Central memory CD8-positive, alpha-beta T cell (primary cell): ENCODE data around the gene ZMAT1.
"Not testable (repeated sequence)": the region's sequence is repeated elsewhere in the genome, so short reads cannot be mapped to it uniquely, and the experiment has no call there.

ENCODE experiments used
- ATAC-seq: fragments of 150-1000 bp; cut with Tn5 transposase; replicated peaks from 2 replicates; pipeline ENCODE4 v1.10.0; 2022; ENCODE audit warnings: mild to moderate bottlenecking, moderate FRiP score, moderate number of reproducible peaks; ENCODE audit not compliant: poor library complexity, severe bottlenecking; ENCODE audit errors: extremely low read depth
- DNase-seq, 2 donors: peaks; one replicate each; pipeline ENCODE4 v3.0.0; 2021; ENCODE audit warnings: low spot score in 2 of 2
- H3K27ac Mint-ChIP-seq: one replicate; pipeline ENCODE4 v1.8.0; 2022; ENCODE audit warnings: low read depth, mild to moderate bottlenecking, moderate library complexity, mixed read lengths
- H3K27me3 Mint-ChIP-seq: one replicate; pipeline ENCODE4 v1.8.0; 2022; ENCODE audit warnings: mixed read lengths
- H3K36me3 Mint-ChIP-seq: one replicate; pipeline ENCODE4 v1.8.0; 2022; ENCODE audit warnings: mild to moderate bottlenecking, moderate library complexity, mixed read lengths; ENCODE audit not compliant: insufficient read depth
- H3K4me1 Mint-ChIP-seq: one replicate; pipeline ENCODE4 v1.8.0; 2022; ENCODE audit warnings: mixed read lengths
- H3K4me3 Mint-ChIP-seq: one replicate; pipeline ENCODE4 v1.8.0; 2022; ENCODE audit warnings: mild to moderate bottlenecking, moderate library complexity, mixed read lengths
- H3K9me3 Mint-ChIP-seq: one replicate; pipeline ENCODE4 v1.8.0; 2022; ENCODE audit warnings: mixed read lengths

Gene ZMAT1

DNA sequence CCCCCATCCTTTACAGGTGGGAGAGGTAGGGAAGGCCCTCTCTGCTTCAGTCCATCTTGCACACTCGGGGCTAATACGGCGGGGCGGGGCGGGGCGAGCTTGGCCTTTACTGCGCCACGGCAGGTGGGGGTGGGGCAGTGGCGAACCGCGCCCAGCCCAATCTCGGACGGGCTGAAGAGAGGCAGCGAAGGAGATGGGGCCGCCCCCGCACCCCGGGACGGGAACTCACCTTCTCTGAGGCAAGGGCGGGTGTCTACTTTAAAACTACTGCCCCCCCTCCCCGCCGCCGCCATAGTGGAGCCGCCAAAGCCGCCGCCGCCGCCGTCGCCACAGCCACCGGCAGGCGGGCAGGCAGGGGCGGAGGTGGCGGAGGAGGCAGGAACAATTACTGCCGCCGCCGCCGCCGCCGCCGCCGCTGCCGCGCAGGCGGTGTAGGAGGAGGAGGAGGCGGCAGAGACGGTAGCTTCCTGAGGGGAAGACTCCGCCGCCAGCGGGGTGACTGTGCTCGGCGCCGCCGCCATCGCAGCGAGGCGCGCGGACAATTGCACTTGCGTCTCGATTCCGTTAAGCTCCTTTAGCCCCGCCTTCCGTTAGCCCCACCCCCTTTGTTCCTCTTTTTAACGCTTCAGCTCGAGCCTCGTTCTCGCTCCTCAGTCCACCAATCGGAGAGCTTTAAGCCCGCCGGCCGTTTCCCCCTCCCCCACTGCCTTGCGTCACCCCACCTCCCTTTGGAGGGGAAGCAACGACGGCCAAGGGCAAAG is at the start of gene ZMAT1:
TSS of gene ZMAT1 (minus strand) at position 540 of the 761 bp plus-strand sequence. CDS start at position 521, 19 bp downstream.
- Mint-ChIP-seq H3K9me3 (no peaks in the 10 kb centered on the region), H3K36me3 (peaks cover 14% of the 10 kb centered on the region), H3K27me3 (no peaks in the 10 kb centered on the region)

GRCh38 chrX:101977106-101977505 is 45.3 kb upstream of the ZMAT1 start:
- DNase-seq (no peak), ATAC-seq (no peak)
- Mint-ChIP-seq H3K27ac (no peak overlapping the region), H3K27me3 (peaks cover 27% of the 10 kb centered on the region), H3K4me3 (no peak overlapping the region), H3K9me3 (no peaks in the 10 kb centered on the region), H3K4me1 (no peaks in the 10 kb centered on the region), H3K36me3 (no peaks in the 10 kb centered on the region)

More for the DNA sequence above, at the start of gene ZMAT1:
- ATAC-seq (peak; percentile 78), DNase-seq (peak; percentile 79 to 81)
- Mint-ChIP-seq H3K4me1 (peaks cover 13% of the 10 kb centered on the region), H3K27ac (peak within 1 kb of the TSS; percentile 81), H3K4me3 (peak within 1 kb of the TSS; percentile 72)

DNA sequence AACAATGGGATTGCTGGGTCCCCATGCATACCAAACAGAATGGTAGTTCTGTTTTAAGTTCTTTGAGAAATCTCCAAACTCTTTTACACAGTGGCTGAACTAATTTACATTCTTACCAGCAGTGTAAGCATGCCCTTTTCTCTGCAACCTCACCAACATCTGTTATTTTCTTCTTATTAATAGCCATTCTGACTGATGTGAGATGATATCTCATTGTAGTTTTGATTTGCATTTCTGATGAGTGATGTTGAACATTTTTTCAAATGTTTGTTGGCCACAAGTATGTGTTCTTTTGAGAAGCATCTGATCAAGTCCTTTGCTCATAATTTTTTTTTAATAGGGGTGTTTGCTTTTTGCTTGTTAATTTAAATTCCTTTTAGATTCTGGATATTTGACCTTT is 41.2 kb upstream of the ZMAT1 start:
- H3K4me1 Mint-ChIP-seq = no peaks in the 10 kb centered on the region

GRCh38 chrX:101964923-101965539 is 33.2 kb upstream of the ZMAT1 start:
- H3K27ac Mint-ChIP-seq, DNase-seq, H3K36me3 Mint-ChIP-seq, H3K4me3 Mint-ChIP-seq, H3K4me1 Mint-ChIP-seq, ATAC-seq, H3K9me3 Mint-ChIP-seq: not testable (repeated sequence)
- H3K27me3 Mint-ChIP-seq = peaks cover 19% of the 10 kb centered on the region

More for the DNA sequence above, 41.2 kb upstream of the ZMAT1 start:
- peaks cover 27% of the 10 kb centered on the region for H3K27me3 Mint-ChIP-seq
- ATAC-seq (no peak), DNase-seq (no peak)
- no peak overlapping the region for H3K4me3 Mint-ChIP-seq
- H3K9me3 Mint-ChIP-seq = no peaks in the 10 kb centered on the region
- no peak overlapping the region for H3K27ac Mint-ChIP-seq
- H3K36me3 Mint-ChIP-seq = no peaks in the 10 kb centered on the region

DNA sequence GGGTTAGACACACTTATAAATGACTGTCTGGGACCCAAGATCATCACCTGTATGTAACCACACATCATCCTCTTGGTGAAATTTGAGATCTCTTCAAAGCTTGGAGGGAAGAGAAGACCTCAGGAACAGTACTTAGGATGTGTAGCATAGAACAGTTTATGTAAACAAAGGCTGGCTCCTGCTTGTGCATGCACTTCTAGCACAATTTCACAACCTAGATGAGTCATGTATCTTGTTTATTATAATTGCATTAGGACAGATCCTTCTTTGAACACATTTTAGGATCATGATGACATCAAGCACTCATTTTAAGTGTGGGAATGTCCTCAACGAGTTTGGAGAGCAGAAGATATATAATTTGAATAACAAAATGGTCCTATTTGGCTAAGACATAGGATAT is 26.3 kb upstream of the ZMAT1 start:
- Mint-ChIP-seq H3K27ac (no peak overlapping the region), H3K9me3 (peaks cover 1% of the 10 kb centered on the region), H3K27me3 (peaks cover 41% of the 10 kb centered on the region), H3K4me3 (no peak overlapping the region), H3K36me3 (no peaks in the 10 kb centered on the region), H3K4me1 (no peaks in the 10 kb centered on the region)
- ATAC-seq (no peak), DNase-seq (no peak)

- ATAC-seq = no peak
- DNase-seq = no peak
- Mint-ChIP-seq H3K4me1 (no peaks in the 10 kb centered on the region), H3K27me3 (peaks cover 51% of the 10 kb centered on the region), H3K36me3 (no peaks in the 10 kb centered on the region), H3K27ac (no peak overlapping the region), H3K9me3 (peaks cover 5% of the 10 kb centered on the region), H3K4me3 (no peak overlapping the region)
Observed at GRCh38 chrX:101957174-101957573, 25.3 kb upstream of the ZMAT1 start.

DNA sequence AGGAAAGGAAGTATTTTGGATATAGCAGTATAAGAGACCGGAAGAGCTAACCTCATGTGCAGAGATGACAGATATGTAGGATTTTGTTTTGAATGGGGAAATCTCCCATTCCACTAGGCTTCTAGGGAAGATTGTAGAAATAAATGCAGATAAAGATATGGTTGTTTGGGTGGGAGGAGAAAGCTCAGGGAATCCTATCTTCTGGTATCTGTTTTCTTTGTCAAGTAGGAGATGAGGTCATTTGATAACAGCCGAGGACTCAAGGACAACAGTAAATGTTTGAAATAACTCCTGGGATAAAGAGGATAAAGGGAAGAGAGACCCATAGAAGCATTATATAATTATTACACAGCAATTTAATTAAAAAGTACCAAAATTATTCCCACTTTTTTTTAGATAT is 24.7 kb upstream of the ZMAT1 start:
- Mint-ChIP-seq H3K4me1 (no peaks in the 10 kb centered on the region), H3K9me3 (peaks cover 5% of the 10 kb centered on the region), H3K27me3 (peaks cover 51% of the 10 kb centered on the region), H3K4me3 (no peak overlapping the region), H3K36me3 (no peaks in the 10 kb centered on the region), H3K27ac (no peak overlapping the region)
- ATAC-seq = no peak
- no peak for DNase-seq

- no peak for DNase-seq
- H3K27me3 Mint-ChIP-seq = peaks cover 77% of the 10 kb centered on the region
- no peaks in the 10 kb centered on the region for H3K36me3 Mint-ChIP-seq
- no peak overlapping the region for H3K27ac Mint-ChIP-seq
- no peaks in the 10 kb centered on the region for H3K4me1 Mint-ChIP-seq
- H3K9me3 Mint-ChIP-seq = peaks cover 5% of the 10 kb centered on the region
- no peak overlapping the region for H3K4me3 Mint-ChIP-seq
- no peak for ATAC-seq
Observed at GRCh38 chrX:101950581-101950980, 18.8 kb upstream of the ZMAT1 start.

- no peak for ATAC-seq
- H3K36me3 Mint-ChIP-seq = peaks cover 14% of the 10 kb centered on the region
- no peak for DNase-seq
- peak overlapping the region; percentile 72 for H3K4me3 Mint-ChIP-seq
- H3K27me3 Mint-ChIP-seq = no peaks in the 10 kb centered on the region
- no peaks in the 10 kb centered on the region for H3K9me3 Mint-ChIP-seq
- H3K27ac Mint-ChIP-seq = peak overlapping the region; percentile 81
- H3K4me1 Mint-ChIP-seq = peaks cover 13% of the 10 kb centered on the region
Observed at GRCh38 chrX:101932249-101932570, 383 bp upstream of the ZMAT1 start.

GRCh38 chrX:101931136-101931487 is 715 bp downstream of the ZMAT1 start:
- ATAC-seq (no peak), DNase-seq (no peak)
- Mint-ChIP-seq H3K36me3 (peaks cover 14% of the 10 kb centered on the region), H3K27me3 (no peaks in the 10 kb centered on the region), H3K4me1 (peaks cover 13% of the 10 kb centered on the region), H3K9me3 (no peaks in the 10 kb centered on the region), H3K4me3 (peak overlapping the region; percentile 72), H3K27ac (peak overlapping the region; percentile 81)

DNA sequence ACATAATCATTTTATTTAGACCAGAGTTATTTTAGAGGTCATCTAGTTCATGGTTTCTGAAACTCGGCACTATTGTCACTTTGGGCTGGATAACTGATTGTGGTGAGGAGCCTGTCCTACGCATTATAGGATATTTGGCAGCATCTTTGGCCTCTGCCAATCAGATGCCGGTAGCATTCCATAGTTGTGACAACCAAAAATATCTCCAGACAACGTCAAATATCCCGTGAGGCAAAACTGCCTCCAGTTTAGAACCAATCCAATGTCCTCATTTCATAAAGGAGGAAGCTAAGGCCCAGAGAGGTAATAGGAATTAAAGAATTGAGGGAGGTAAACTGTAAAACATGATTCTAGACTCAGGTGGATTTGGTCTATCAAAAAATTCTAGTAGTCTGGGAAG is 6.1 kb downstream of the ZMAT1 start:
- Mint-ChIP-seq H3K36me3 (peaks cover 2% of the 10 kb centered on the region), H3K27me3 (no peaks in the 10 kb centered on the region), H3K4me1 (peaks cover under 1% of the 10 kb centered on the region), H3K27ac (no peak overlapping the region), H3K4me3 (no peak overlapping the region), H3K9me3 (no peaks in the 10 kb centered on the region)
- ATAC-seq = no peak
- no peak for DNase-seq

DNA sequence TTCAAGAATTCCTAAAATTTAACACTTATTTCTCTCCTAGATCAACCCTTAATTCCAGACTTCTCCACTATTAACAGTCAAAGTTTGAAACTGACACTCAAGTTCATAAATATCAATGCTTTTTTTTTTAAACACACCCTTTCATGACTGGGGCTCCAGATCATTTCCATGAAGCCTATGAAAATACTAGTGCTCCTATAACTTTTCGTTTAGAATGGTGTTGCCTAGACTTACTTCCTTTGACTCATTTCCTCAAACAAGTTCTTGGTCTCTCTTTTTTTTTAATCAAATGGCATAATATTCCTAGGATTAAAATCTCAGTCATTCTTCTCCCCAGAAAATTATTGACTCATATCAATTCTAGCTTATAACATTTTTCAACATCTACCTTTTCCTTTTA is 13.1 kb downstream of the ZMAT1 start:
- Mint-ChIP-seq H3K27ac (no peak overlapping the region), H3K9me3 (no peaks in the 10 kb centered on the region), H3K27me3 (no peaks in the 10 kb centered on the region), H3K36me3 (no peaks in the 10 kb centered on the region), H3K4me1 (peaks cover 6% of the 10 kb centered on the region), H3K4me3 (no peak overlapping the region)
- DNase-seq = no peak
- no peak for ATAC-seq

GRCh38 chrX:101906136-101906796 is 25.6 kb downstream of the ZMAT1 start:
- Mint-ChIP-seq H3K4me1 (no peaks in the 10 kb centered on the region), H3K36me3 (no peaks in the 10 kb centered on the region), H3K9me3 (no peaks in the 10 kb centered on the region), H3K27ac (no peak overlapping the region), H3K27me3 (no peaks in the 10 kb centered on the region), H3K4me3 (no peak overlapping the region)
- no peak for DNase-seq
- ATAC-seq = no peak
